Measurements from ENCODE around the gene CARD11. TPM values are rescaled to one million over a fixed set of nuclear protein-coding genes. Genes with fewer than 3 reads are reported as not detected.

Gene CARD11
- polyA plus RNA-seq, 1 experiment, result not detected

DNA sequence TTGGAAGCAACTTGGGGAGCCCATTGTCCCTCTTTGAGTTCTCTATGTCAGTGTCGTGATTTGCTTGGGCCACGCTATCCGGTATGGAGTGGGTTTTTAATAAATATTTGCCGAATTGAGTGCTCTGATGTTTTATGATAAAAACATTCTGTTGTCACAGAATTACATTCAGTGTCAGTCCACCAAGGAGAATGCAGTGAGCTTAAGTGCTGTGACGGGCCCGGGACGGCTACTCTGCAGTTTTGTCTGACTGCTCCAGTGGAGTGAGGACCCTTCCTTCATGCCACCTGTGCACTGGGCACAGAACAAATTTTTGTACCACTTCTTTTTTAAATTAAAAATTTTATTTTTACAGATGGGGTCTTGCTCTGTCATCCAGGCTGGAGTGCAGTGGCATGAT lies 76.0 kb downstream of the CARD11 start:
- POLR2A ChIA-PET, result no interaction called here
- CTCF ChIA-PET, result no interaction called here

DNA sequence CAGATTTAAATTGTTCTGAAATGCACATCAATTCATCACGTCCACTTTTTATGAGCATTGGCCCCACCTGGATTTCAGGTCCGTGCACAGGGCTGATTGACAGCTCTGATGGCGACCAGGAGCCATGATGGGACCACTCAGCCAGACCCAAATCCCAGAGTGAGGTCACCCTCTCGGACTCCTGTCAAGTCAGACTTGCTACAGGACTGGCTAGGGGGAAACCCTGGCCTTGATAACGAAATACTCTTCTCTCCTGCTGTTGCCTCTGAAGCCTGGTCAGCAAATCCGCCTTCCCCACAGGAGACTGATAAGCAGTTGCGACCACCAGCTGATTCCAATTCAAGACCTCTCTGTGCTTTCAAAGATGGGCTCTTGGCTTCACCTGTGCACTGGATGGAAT lies 76.4 kb downstream of the CARD11 start:
- DNase-seq (ENCODE audit: low read depth), result no peak
- Histone ChIP-seq H3K27me3 (ENCODE audit: control insufficient read depth, insufficient read depth, low read length) (no peaks in the 10 kb centered on the region), H3K4me3 (ENCODE audit: low read depth, low read length) (no peak overlapping the region), H3K36me3 (ENCODE audit: control insufficient read depth, insufficient read depth, low read length) (no peaks in the 10 kb centered on the region)
- TF ChIP-seq, protein P1, sequence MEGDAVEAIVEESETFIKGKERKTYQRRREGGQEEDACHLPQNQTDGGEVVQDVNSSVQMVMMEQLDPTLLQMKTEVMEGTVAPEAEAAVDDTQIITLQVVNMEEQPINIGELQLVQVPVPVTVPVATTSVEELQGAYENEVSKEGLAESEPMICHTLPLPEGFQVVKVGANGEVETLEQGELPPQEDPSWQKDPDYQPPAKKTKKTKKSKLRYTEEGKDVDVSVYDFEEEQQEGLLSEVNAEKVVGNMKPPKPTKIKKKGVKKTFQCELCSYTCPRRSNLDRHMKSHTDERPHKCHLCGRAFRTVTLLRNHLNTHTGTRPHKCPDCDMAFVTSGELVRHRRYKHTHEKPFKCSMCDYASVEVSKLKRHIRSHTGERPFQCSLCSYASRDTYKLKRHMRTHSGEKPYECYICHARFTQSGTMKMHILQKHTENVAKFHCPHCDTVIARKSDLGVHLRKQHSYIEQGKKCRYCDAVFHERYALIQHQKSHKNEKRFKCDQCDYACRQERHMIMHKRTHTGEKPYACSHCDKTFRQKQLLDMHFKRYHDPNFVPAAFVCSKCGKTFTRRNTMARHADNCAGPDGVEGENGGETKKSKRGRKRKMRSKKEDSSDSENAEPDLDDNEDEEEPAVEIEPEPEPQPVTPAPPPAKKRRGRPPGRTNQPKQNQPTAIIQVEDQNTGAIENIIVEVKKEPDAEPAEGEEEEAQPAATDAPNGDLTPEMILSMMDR (IDR thresholded peaks at IDR 0.05; ENCODE audit: insufficient read depth, low read depth, low read length), result no peak
- CTCF ChIA-PET, result no interaction called here
- POLR2A ChIA-PET, result no interaction called here

More for the DNA sequence above, 76.0 kb downstream of the CARD11 start:
- TF ChIP-seq, protein P1 (IDR thresholded peaks at IDR 0.05; ENCODE audit: insufficient read depth, low read depth, low read length), result no peak
- Histone ChIP-seq H3K4me3 (ENCODE audit: low read depth, low read length) (no peak overlapping the region), H3K36me3 (ENCODE audit: control insufficient read depth, insufficient read depth, low read length) (no peaks in the 10 kb centered on the region), H3K27me3 (ENCODE audit: control insufficient read depth, insufficient read depth, low read length) (no peaks in the 10 kb centered on the region)
- DNase-seq (ENCODE audit: low read depth), result no peak

DNA sequence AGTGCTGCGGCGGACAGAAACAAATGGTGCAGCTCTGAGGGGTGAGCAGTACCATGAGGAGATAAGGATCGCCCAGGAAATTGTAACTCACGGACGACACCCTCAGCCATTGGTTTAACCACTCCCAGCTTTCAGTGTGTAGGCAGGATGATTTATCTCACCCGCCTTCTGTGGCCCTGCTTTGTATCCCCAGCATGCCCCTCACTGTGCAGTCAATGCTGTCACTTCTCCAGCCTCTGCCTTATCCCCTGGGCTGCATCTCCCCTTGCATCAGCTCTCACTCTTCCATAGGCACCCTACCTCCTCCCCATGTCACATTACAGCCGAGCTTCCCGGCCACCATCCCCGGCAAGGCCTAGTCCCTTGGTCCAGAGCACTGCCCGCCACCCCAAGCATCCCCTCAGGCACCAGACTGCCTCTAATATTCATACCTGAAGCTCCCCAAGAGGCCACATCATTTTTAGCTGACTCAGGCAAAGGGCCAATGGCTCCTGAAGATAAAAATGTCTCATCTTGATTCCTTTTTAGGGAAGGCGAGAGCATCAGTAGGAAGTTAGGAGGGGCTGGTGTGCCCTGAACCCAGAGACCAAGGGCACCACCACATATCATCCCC lies 77.1 kb downstream of the CARD11 start:
- H3K27me3 ChIP-seq (ENCODE audit: control insufficient read depth, insufficient read depth, low read length), result no peaks in the 10 kb centered on the region
- POLR2A ChIA-PET, result no interaction called here
- H3K4me3 ChIP-seq (ENCODE audit: low read depth, low read length), result no peak overlapping the region
- CTCF ChIA-PET, result interaction anchor here (0.6 kb wide), 1 partner anchor 98 kb away, joined by 3 read pairs; no protein-coding TSS in a partner anchor
- H3K36me3 ChIP-seq (ENCODE audit: control insufficient read depth, insufficient read depth, low read length), result no peaks in the 10 kb centered on the region
- TF ChIP-seq, protein P1 (IDR thresholded peaks at IDR 0.05; ENCODE audit: insufficient read depth, low read depth, low read length), result no peak
- DNase-seq (ENCODE audit: low read depth), result no peak

DNA sequence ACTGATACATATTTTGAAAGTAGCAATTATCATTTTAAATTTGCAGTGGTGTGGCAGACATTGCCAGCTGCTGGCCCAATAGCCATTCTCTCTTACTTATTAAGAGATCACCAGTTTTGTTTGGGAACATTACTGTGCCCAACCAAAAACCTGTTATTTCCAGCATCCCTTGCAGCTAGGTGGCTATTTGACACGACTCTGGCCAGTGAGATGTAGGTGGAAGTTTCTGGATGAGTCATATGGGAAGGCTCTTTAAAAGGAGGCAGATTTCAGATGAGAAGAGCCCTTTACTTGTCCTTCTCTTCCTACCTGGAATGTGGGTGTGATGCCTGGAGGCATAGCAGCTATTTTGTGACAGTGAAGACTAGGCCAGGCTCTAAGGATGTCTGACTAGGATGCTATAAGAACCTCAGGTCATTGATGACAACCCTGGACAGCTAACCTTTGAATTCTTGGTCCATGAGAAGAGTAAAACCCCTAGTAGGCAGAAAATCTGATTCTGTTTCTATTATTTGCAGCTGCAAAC lies 77.9 kb downstream of the CARD11 start:
- ChIA-PET POLR2A (no interaction called here), CTCF (interaction anchor here (0.6 kb wide), 1 partner anchor 99 kb away, joined by 3 read pairs; no protein-coding TSS in a partner anchor)
- Histone ChIP-seq H3K4me3 (ENCODE audit: low read depth, low read length) (no peak overlapping the region), H3K27me3 (ENCODE audit: control insufficient read depth, insufficient read depth, low read length) (no peaks in the 10 kb centered on the region), H3K36me3 (ENCODE audit: control insufficient read depth, insufficient read depth, low read length) (no peaks in the 10 kb centered on the region)
- no peak for DNase-seq (ENCODE audit: low read depth)
- TF ChIP-seq, protein P1 (IDR thresholded peaks at IDR 0.05; ENCODE audit: insufficient read depth, low read depth, low read length), result no peak

DNA sequence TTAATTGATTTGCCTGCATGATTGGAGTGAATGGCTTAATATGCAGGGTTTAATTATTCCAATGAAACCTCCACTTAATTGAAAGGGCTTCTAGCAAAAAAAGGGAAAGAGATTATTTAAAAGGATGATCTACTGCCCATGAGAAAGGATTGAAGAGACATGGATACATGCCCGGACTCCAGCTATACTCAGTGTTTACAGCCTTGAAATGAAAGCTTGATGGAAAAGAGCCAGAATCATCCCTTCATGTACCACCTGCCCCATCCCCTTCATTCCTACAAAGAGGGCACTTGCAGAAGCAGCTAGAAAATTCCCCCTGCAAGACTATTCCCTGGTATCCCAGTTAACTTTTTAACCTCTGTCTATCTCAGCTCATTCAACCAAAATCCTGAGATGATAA lies 78.4 kb downstream of the CARD11 start:
- TF ChIP-seq, protein P1 (IDR thresholded peaks at IDR 0.05; ENCODE audit: insufficient read depth, low read depth, low read length), result no peak
- ChIA-PET POLR2A (no interaction called here), CTCF (no interaction called here)
- no peak for DNase-seq (ENCODE audit: low read depth)
- no peaks in the 10 kb centered on the region for H3K36me3 ChIP-seq (ENCODE audit: control insufficient read depth, insufficient read depth, low read length)
- no peaks in the 10 kb centered on the region for H3K27me3 ChIP-seq (ENCODE audit: control insufficient read depth, insufficient read depth, low read length)
- no peak overlapping the region for H3K4me3 ChIP-seq (ENCODE audit: low read depth, low read length)

Measured in BJ (cell line).